ENCODE results near the gene HYDIN.
"Not testable (repeated sequence)": the region's sequence is repeated elsewhere in the genome, so short reads cannot be mapped to it uniquely, and the experiment has no call there.

HYDIN gene

GRCh38 chr16:71226229-71227141 is 4.0 kb downstream of the HYDIN start:
- DNase-seq, result no peak

GRCh38 chr16:71225145-71225544 is 5.4 kb downstream of the HYDIN start:
- no peak for DNase-seq

GRCh38 chr16:71218306-71218963 is 12.1 kb downstream of the HYDIN start:
- peak in 1 of 56 donors; percentile 0 for DNase-seq

- no peak for DNase-seq
Observed at GRCh38 chr16:71217506-71217905, 13.0 kb downstream of the HYDIN start.

- no peak for DNase-seq
Observed at GRCh38 chr16:71216714-71217113, 13.8 kb downstream of the HYDIN start.

- peak in 2 of 56 donors; percentile 0 to 1 for DNase-seq
Observed at GRCh38 chr16:71214746-71215381, 15.7 kb downstream of the HYDIN start.

- peak in 27 of 56 donors; percentile 1 to 42 (median 12) for DNase-seq
Observed at GRCh38 chr16:71205482-71206131, 24.9 kb downstream of the HYDIN start.

GRCh38 chr16:71203631-71204030 is 26.9 kb downstream of the HYDIN start:
- DNase-seq, result no peak

GRCh38 chr16:71201556-71201955 is 29.0 kb downstream of the HYDIN start:
- no peak for DNase-seq

GRCh38 chr16:71201054-71201453 is 29.5 kb downstream of the HYDIN start:
- no peak for DNase-seq

- no peak for DNase-seq
Observed at GRCh38 chr16:71198408-71198807, 32.1 kb downstream of the HYDIN start.

GRCh38 chr16:71192387-71192786 is 38.1 kb downstream of the HYDIN start:
- no peak for DNase-seq

GRCh38 chr16:71188956-71189712 is 41.4 kb downstream of the HYDIN start:
- DNase-seq, result no peak

GRCh38 chr16:71185347-71185746 is 45.2 kb downstream of the HYDIN start:
- no peak for DNase-seq

GRCh38 chr16:71179569-71179968 is 51.0 kb downstream of the HYDIN start:
- no peak for DNase-seq

GRCh38 chr16:71172481-71173207 is 57.9 kb downstream of the HYDIN start:
- DNase-seq, result no peak

GRCh38 chr16:71161007-71161406 is 69.5 kb downstream of the HYDIN start:
- not testable (repeated sequence) for DNase-seq

- not testable (repeated sequence) for DNase-seq
Observed at GRCh38 chr16:71157278-71157677, 73.2 kb downstream of the HYDIN start.

- DNase-seq, result not testable (repeated sequence)
Observed at GRCh38 chr16:71153329-71153728, 77.2 kb downstream of the HYDIN start.

GRCh38 chr16:71151654-71152053 is 78.9 kb downstream of the HYDIN start:
- not testable (repeated sequence) for DNase-seq
